Esophagus muscularis mucosa (tissue), 3 donors: ENCODE results near the gene AKT3.

Source experiments
- CTCF ChIP-seq, 3 experiments: fragments of 200-600 bp in 2 of 3; fragments of 450-650 bp in 1 of 3; sonication (generic) in 2 of 3; IDR thresholded peaks; one replicate each; pipeline ENCODE4 v1.5.1; 2017 to 2019; ENCODE audit warnings: antibody characterized with exemption in 3 of 3, mild to moderate bottlenecking in 2 of 3, moderate library complexity in 1 of 3
- POLR2A ChIP-seq: fragments of 450-650 bp; IDR thresholded peaks from one replicate; pipeline ENCODE4 v1.6.1; 2017; ENCODE audit warnings: antibody characterized with exemption, moderate library complexity, mild to moderate bottlenecking, low read depth

- TF ChIP-seq CTCF (IDR thresholded peaks at IDR 0.05) = no peak
- no peak for TF ChIP-seq POLR2A
These were observed 432 bp downstream of the AKT3 start for GRCh38 chr1:243849421-243850201.
